OCI-LY7 (cell line): ENCODE results near the gene IFRD1. TPM values are rescaled to one million over a fixed set of nuclear protein-coding genes. Genes with fewer than 3 reads are reported as not detected.

ENCODE experiments used
- BruUV-seq: library from RNA; stranded (reverse); fragments of 400-500 nt; replicated peaks from 2 replicates; lab custom pipeline; 2021; lab: Mats Ljungman, UMichigan
- CTCF ChIA-PET: fragments of 300-600 bp; sonication (Branson Sonifier 250); formaldehyde crosslinking; loops from one replicate; lab custom pipeline; 2022; ENCODE audit warnings: antibody characterized with exemption; ENCODE audit not compliant: unreplicated experiment; lab: Charles Lee
- POLR2A ChIA-PET: fragments of 300-600 bp; sonication (Branson Sonifier 250); formaldehyde crosslinking; loops from one replicate; lab custom pipeline; 2022; ENCODE audit warnings: antibody characterized with exemption; lab: Charles Lee
- DNase-seq: peaks from one replicate; pipeline ENCODE4 v3.0.0-alpha.2; 2015; ENCODE audit warnings: low spot score
- H2AFZ ChIP-seq: fragments of 200-600 bp; sonication (generic), shearing (Covaris generic); 2 replicates; pipeline ENCODE4 v1.6.1; 2014; ENCODE audit warnings: mild to moderate bottlenecking, antibody characterized with exemption, low read length, moderate library complexity
- H3K27ac ChIP-seq: fragments of 200-600 bp; sonication (generic); 2 replicates; pipeline ENCODE4 v1.5.1; 2014; ENCODE audit warnings: mixed run types, low read depth, mild to moderate bottlenecking, moderate library complexity, low read length, inconsistent platforms; ENCODE audit not compliant: poor library complexity, severe bottlenecking
- H3K36me3 ChIP-seq: fragments of 200-600 bp; sonication (generic); 2 replicates; pipeline ENCODE4 v1.6.1; 2014; ENCODE audit warnings: mild to moderate bottlenecking, antibody characterized with exemption, low read length, moderate library complexity, mixed read lengths; ENCODE audit not compliant: insufficient read depth
- H3K4me1 ChIP-seq: fragments of 200-600 bp; sonication (generic); 2 replicates; pipeline ENCODE4 v1.5.1; 2014; ENCODE audit warnings: mild to moderate bottlenecking, low read length; ENCODE audit not compliant: insufficient read depth, poor library complexity, severe bottlenecking
- H3K4me2 ChIP-seq: fragments of 200-600 bp; sonication (generic); 2 replicates; pipeline ENCODE4 v1.6.1; 2014; ENCODE audit warnings: mild to moderate bottlenecking, low read length
- H3K4me3 ChIP-seq: fragments of 200-600 bp; sonication (generic); 2 replicates; pipeline ENCODE4 v1.5.1; 2014; ENCODE audit warnings: mild to moderate bottlenecking, low read depth, low read length; ENCODE audit not compliant: poor library complexity, severe bottlenecking
- H3K79me2 ChIP-seq: fragments of 200-600 bp; sonication (generic); 2 replicates; pipeline ENCODE4 v1.6.1; 2016; ENCODE audit warnings: low read depth, mild to moderate bottlenecking, low read length, moderate library complexity, mixed read lengths; ENCODE audit not compliant: insufficient read depth
- H3K9me2 ChIP-seq: fragments of 200-600 bp; sonication (generic); 2 replicates; pipeline ENCODE4 v1.6.1; 2016; ENCODE audit warnings: mild to moderate bottlenecking, low read length, mixed read lengths; ENCODE audit not compliant: insufficient read depth
- H3K9me3 ChIP-seq: fragments of 200-600 bp; sonication (generic); 2 replicates; pipeline ENCODE4 v1.6.1; 2014; ENCODE audit warnings: mild to moderate bottlenecking, mixed run types, low read length, mixed read lengths
- H4K20me1 ChIP-seq: fragments of 200-600 bp; sonication (generic); 2 replicates; pipeline ENCODE4 v1.6.1; 2014; ENCODE audit warnings: mild to moderate bottlenecking, antibody characterized with exemption, low read length, moderate library complexity, mixed read lengths; ENCODE audit not compliant: insufficient read depth
- EZH2phosphoT487 ChIP-seq: fragments of 200-600 bp; sonication (generic); IDR thresholded peaks from 2 replicates; pipeline ENCODE4 v1.6.1; 2018; ENCODE audit warnings: low read depth, borderline replicate concordance, mild to moderate bottlenecking, mixed run types, antibody characterized with exemption, low read length, moderate library complexity, mixed read lengths
- intact Hi-C: fragments of 100-400 bp; cut with micrococcal nuclease; formaldehyde crosslinking; loops from one replicate; pipeline ENCODE4 v1.10.0; 2022; ENCODE audit not compliant: unreplicated experiment
- total RNA-seq, 2 experiments: library from RNA; depleted of rRNA in 1 of 2; stranded (reverse); fragments of >200 nt in 1 of 2; shearing (Covaris generic) in 1 of 2; gene quantifications; 2 replicates each; pipeline ENCODE4 v1.2.3, GENCODE V29; 2014 to 2022
- TF ChIP-seq, protein P1 (sequence below): fragments of 200-600 bp; sonication (generic); conservative IDR thresholded peaks from 2 replicates; pipeline ENCODE4 v1.5.1; 2014; ENCODE audit warnings: mild to moderate bottlenecking, antibody characterized with exemption, low read length, moderate library complexity, mixed read lengths

Gene IFRD1
- total RNA-seq, 2 experiments from 2014 or later = 49.1 to 65.6 TPM

DNA sequence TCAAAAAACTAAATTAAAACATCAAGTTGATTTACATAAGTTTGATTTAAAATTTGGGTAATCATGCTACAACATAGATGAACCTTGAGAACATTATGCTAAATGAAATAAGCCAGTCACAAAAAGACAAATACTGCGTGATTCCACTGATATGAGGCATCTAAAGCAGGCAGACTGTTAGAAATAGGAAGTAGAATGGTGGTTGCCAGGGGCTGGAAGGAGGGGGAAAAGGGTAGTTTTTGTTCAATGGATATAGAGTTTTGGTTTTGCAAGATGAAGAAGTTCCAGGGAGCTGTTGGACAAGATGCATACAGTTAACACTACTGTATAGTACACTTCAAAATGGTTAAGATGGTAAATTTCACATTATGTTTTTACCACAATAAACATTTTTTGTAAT is 45.0 kb upstream of the IFRD1 start:
- Histone ChIP-seq H3K79me2 (no peaks in the 10 kb centered on the region), H3K4me1 (no peaks in the 10 kb centered on the region), H3K9me3 (no peaks in the 10 kb centered on the region), H2AFZ (no peak overlapping the region), H3K9me2 (no peaks in the 10 kb centered on the region), H3K4me3 (no peak overlapping the region), H3K4me2 (no peak overlapping the region), H3K36me3 (no peaks in the 10 kb centered on the region), H4K20me1 (no peaks in the 10 kb centered on the region), H3K27ac (no peak overlapping the region)
- intact Hi-C loops = no loop called here
- POLR2A ChIA-PET = interaction anchor here (0.7 to 1.4 kb wide), 3 partner anchors 15 to 1963 kb away, joined by 3 to 6 read pairs (median 4); no protein-coding TSS in a partner anchor
- BruUV-seq = no TSS peak
- no peak for DNase-seq
- TF ChIP-seq, protein P1, sequence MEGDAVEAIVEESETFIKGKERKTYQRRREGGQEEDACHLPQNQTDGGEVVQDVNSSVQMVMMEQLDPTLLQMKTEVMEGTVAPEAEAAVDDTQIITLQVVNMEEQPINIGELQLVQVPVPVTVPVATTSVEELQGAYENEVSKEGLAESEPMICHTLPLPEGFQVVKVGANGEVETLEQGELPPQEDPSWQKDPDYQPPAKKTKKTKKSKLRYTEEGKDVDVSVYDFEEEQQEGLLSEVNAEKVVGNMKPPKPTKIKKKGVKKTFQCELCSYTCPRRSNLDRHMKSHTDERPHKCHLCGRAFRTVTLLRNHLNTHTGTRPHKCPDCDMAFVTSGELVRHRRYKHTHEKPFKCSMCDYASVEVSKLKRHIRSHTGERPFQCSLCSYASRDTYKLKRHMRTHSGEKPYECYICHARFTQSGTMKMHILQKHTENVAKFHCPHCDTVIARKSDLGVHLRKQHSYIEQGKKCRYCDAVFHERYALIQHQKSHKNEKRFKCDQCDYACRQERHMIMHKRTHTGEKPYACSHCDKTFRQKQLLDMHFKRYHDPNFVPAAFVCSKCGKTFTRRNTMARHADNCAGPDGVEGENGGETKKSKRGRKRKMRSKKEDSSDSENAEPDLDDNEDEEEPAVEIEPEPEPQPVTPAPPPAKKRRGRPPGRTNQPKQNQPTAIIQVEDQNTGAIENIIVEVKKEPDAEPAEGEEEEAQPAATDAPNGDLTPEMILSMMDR = no peak
- TF ChIP-seq EZH2phosphoT487 = no peak
- CTCF ChIA-PET = no interaction called here

DNA sequence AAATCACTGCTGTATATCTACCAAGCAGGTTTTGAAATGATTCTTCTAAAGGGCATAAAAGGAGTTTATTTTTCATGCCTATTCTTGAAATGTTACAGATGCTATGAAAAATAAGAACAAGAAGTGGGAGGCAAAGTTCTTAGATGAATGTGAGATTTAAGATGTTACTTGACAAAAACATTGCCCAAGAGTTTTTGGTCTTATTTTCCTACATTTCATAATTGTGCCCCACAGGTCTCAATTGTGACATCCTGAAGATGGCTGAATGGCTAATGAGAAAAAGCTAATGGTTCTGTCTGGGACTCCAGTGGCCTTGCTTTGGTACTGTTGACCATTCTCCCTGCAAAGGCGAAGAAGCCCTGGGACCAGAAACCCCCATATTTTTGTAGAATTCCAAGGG is 43.0 kb upstream of the IFRD1 start:
- H4K20me1 ChIP-seq = no peaks in the 10 kb centered on the region
- H3K79me2 ChIP-seq = no peaks in the 10 kb centered on the region
- intact Hi-C loops = no loop called here
- ChIA-PET POLR2A (interaction anchor here (1.2 kb wide), 1 partner anchor 9 kb away, joined by 4 read pairs; no protein-coding TSS in a partner anchor), CTCF (interaction anchor here (1.4 kb wide), 1 partner anchor 14 kb away, joined by 3 read pairs; no protein-coding TSS in a partner anchor)
- H3K9me2 ChIP-seq = no peaks in the 10 kb centered on the region
- H3K4me3 ChIP-seq = no peak overlapping the region
- H3K36me3 ChIP-seq = no peaks in the 10 kb centered on the region
- no peak for DNase-seq
- H2AFZ ChIP-seq = no peak overlapping the region
- BruUV-seq = no TSS peak
- no peak overlapping the region for H3K4me2 ChIP-seq
- H3K27ac ChIP-seq = no peak overlapping the region
- no peaks in the 10 kb centered on the region for H3K4me1 ChIP-seq
- no peak for TF ChIP-seq EZH2phosphoT487
- TF ChIP-seq, protein P1 = no peak
- H3K9me3 ChIP-seq = no peaks in the 10 kb centered on the region

DNA sequence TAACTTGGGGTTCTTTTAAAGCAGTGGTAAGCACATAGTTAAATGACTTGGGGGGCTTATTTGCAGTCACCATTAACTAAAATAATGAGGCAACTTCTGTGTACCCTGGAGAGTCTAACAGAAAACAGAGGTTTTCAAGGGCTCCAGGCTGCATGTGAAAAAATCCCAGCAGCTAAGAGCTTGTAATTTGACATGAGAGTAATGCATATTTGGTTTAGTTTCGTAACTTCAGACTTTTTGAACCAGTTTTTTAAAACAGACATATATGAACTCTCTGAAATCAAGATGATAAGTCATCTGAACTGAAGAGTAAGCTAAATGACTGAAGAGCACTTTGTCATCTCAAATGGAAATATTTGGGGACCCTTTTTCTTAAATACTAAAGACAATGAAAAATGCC is 40.2 kb upstream of the IFRD1 start:
- Histone ChIP-seq H3K4me3 (no peak overlapping the region), H3K27ac (no peak overlapping the region), H3K9me3 (no peaks in the 10 kb centered on the region), H3K79me2 (no peaks in the 10 kb centered on the region), H3K4me2 (no peak overlapping the region), H2AFZ (no peak overlapping the region), H3K4me1 (no peaks in the 10 kb centered on the region), H4K20me1 (no peaks in the 10 kb centered on the region), H3K36me3 (no peaks in the 10 kb centered on the region), H3K9me2 (no peaks in the 10 kb centered on the region)
- POLR2A ChIA-PET = interaction anchor here (0.7 kb wide), 1 partner anchor 652 kb away, joined by 5 read pairs; no protein-coding TSS in a partner anchor
- CTCF ChIA-PET = interaction anchor here (0.9 kb wide), 1 partner anchor 13 kb away, joined by 3 read pairs; no protein-coding TSS in a partner anchor
- TF ChIP-seq EZH2phosphoT487 = no peak
- TF ChIP-seq, protein P1 = no peak
- DNase-seq = no peak
- intact Hi-C loops = loop anchor here (5.0 kb wide), 2 partner anchors 338 to 668 kb away; no protein-coding TSS in a partner anchor
- BruUV-seq = no TSS peak
